HG03469 (cell line): Measurements from ENCODE around the gene CIT.

Source experiments
- ATAC-seq: cut with Tn5 transposase; IDR thresholded peaks from one replicate; pipeline ENCODE4 v1.9.1; 2021; ENCODE audit warnings: mild to moderate bottlenecking, moderate library complexity, moderate number of reproducible peaks; ENCODE audit not compliant: unreplicated experiment

CIT gene

GRCh38 chr12:119681728-119682638 lies 195.1 kb downstream of the CIT start:
- no peak for ATAC-seq

GRCh38 chr12:119681111-119681510 lies 196.0 kb downstream of the CIT start:
- no peak for ATAC-seq

DNA sequence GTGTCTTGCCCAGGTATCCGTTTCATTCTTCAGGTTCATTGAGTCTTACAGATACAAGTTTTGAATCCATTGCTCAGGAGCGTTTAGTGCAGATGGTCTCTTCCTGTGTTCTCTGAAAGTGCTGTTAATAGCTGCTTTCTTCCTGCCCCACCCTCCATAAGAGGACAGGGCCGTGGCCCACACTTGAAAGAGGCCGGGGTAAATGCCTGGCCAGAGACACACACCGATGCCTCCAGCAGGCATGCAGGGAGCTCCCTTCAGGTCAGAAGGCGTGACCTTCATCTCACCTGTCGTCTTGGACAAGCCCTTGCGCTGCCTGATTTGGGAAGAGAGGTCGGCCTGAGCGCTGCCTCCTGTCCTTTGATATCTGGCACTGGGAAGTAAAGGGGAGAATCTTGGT lies 197.6 kb downstream of the CIT start:
- ATAC-seq = no peak

DNA sequence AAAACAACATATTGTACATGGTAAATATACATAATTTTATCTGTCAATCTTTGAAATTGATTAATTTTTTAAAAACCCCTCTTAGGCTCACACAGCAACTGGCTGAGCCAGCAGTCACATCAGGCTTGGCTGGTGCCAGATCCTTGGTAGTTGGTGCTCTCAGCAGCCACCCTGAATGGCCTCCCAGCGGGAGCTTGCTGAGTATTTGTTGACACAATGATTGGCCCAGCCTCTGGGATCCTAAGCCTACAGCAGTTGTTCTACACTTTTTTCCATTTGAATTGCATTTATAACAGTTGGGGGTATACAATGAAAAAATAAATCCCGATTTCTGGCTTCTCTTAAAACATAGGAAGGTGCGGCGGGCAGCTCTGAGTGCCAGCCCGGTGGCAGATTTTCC lies 198.0 kb downstream of the CIT start:
- no peak for ATAC-seq

DNA sequence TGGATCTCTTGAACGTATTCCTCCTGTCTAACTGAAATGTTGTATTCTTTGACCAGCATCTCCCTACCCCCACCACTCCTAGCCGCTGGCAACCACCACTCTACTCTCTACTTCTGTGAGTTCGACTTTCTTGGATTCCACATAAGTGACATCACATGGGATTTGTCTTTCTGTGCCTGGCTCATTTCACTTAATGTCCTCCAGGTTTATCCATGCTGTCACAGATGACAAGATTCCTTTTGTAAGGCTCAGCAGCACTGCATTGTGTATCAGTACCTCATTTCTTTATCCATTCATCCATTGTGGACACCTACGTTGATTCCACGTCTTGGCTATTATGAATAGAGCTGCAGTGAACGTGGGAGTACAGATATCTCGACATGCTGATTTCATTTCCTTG lies 198.7 kb downstream of the CIT start:
- ATAC-seq = no peak

- ATAC-seq = no peak
These were observed 200.5 kb downstream of the CIT start for GRCh38 chr12:119676573-119676972.

- ATAC-seq = no peak
These were observed 201.1 kb downstream of the CIT start for GRCh38 chr12:119676022-119676421.

- no peak for ATAC-seq
These were observed 202.6 kb downstream of the CIT start for GRCh38 chr12:119674560-119674959.

GRCh38 chr12:119673634-119674033 lies 203.5 kb downstream of the CIT start:
- ATAC-seq = no peak

DNA sequence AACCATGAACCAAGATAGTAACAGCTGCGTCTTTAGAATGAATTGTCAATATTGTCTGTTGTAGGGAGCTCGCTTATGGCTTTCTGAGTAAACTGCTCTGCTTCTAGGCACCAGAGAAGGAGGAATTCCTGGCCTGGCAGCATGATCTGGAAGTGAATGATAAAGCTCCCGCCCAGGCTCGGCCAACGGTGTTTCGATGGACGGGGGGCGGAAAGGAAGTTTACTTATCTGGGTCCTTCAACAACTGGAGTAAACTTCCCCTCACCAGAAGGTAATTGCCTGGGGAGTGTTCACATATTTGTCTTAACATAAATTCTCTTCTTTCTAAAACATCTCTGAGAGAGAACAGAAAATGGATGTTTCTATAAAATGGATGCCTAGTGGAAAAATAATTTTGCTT lies 204.9 kb downstream of the CIT start:
- ATAC-seq = no peak

- ATAC-seq = no peak
These were observed 206.1 kb downstream of the CIT start for GRCh38 chr12:119671070-119671469.

GRCh38 chr12:119669744-119670472 lies 207.2 kb downstream of the CIT start:
- no peak for ATAC-seq

- no peak for ATAC-seq
These were observed 208.7 kb downstream of the CIT start for GRCh38 chr12:119668324-119668841.

DNA sequence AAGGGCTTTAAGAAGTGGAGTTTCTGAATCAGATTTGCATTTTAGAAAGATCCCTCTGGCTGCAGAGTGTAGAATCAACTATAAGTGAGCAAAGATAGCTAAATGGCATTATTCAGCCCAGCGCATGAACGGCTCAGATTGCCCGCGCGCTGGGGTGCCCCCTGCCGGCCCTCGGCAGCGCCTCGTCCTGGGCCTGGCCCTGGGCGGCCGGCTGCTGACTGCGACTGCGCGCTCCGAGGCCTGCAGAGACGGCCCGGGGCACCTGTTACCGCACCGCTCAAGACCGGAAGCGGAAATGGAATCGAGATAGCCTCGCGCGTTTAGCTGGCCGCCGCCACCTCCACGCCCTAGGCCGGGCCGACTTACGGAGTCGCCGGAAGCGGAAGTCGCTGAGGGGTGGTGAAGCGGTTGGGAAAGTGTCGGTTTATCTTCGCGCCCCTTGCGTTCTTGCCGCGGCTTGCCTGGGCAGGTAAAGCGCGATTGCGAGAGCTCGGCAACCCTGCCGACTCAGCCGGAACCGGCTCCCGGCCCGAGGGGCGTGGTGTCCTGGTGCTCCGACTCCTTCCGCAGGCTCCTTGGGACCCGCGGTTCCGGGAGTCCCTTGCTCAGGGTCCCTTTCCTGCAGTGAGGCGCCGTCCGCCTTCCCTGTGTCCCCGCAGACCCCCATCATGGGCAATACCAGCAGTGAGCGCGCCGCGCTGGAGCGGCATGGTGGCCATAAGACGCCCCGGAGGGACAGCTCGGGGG lies 209.4 kb downstream of the CIT start, which contains the start of gene PRKAB1:
PRKAB1 (plus strand) TSS at position 557 of the 747 bp plus-strand sequence; CDS start at position 669, 112 bp downstream.
- peak; percentile 78 for ATAC-seq

- no peak for ATAC-seq
These were observed 210.1 kb downstream of the CIT start for GRCh38 chr12:119666900-119667576.

- no peak for ATAC-seq
These were observed 210.8 kb downstream of the CIT start for GRCh38 chr12:119666226-119666795.

- no peak for ATAC-seq
These were observed 211.8 kb downstream of the CIT start for GRCh38 chr12:119665164-119665929.

DNA sequence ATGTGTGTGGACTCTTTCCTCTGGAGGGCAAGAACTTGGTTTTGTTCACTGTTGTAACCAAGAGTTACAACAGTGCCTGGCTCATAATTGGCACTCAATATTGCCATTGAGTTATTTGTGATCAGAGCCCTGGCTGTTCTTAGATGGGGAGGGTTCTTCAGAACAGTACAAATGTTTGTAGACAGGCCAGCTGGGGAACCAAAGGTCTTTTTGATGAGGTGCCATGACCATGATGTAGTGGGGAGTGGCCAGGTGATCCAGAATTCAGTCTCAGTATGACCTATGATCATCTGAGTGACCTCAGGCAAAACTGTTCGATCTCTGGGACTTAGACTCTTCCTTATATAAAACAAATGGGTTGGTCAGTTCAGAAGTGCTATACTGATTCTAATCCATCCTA lies 212.5 kb downstream of the CIT start:
- ATAC-seq = no peak

DNA sequence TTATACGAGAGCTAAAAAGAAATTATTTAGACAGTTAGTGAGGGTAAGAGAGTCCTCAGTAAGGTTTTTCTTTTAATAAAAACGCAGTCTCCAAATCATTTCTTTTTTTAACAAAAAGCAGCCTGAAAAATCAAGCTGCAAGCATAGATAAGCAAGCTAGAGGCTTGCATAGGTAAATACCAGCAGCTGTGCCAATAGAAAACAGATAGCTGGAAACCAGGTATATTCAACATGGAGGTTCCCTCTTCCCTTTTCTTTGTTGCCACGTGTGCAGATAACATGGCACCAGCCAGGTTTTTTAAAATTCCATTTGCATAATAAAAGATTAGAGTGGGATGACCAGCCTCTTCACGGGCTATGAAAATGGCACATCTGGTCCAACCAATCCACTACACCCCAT lies 215.2 kb downstream of the CIT start:
- ATAC-seq = no peak
